Activated CD4-positive, alpha-beta T cell treated with anti-CD3 and anti-CD28 coated beads, Interleukin-2, amount 10 ng/mL, durations not matched to agents 24 days and 14 days (primary cell): Measurements from ENCODE around the gene SPTA1. TPM values are rescaled to one million over a fixed set of nuclear protein-coding genes. Genes with fewer than 3 reads are reported as not detected.
"Not testable (repeated sequence)": the region's sequence is repeated elsewhere in the genome, so short reads cannot be mapped to it uniquely, and the experiment has no call there.

Experiments
- DNase-seq: peaks from one replicate; pipeline ENCODE4 v3.0.0; 2022
- H3K27ac Mint-ChIP-seq: one replicate; pipeline ENCODE4 v1.8.0; 2022; ENCODE audit warnings: mild to moderate bottlenecking, mixed read lengths
- H3K27me3 Mint-ChIP-seq: one replicate; pipeline ENCODE4 v1.8.0; 2022; ENCODE audit warnings: mixed read lengths
- H3K36me3 Mint-ChIP-seq: one replicate; pipeline ENCODE4 v1.8.0; 2022; ENCODE audit warnings: low read depth, mild to moderate bottlenecking, mixed read lengths
- H3K4me1 Mint-ChIP-seq: one replicate; pipeline ENCODE4 v1.8.0; 2021; ENCODE audit warnings: mixed read lengths
- H3K4me3 Mint-ChIP-seq: one replicate; pipeline ENCODE4 v1.8.0; 2022; ENCODE audit warnings: mild to moderate bottlenecking, moderate library complexity, mixed read lengths
- H3K9me3 Mint-ChIP-seq: one replicate; pipeline ENCODE4 v1.8.0; 2021; ENCODE audit warnings: mixed read lengths
- intact Hi-C: fragments of 100-400 bp; cut with micrococcal nuclease; formaldehyde crosslinking; loops from one replicate; pipeline ENCODE4 v1.15.1; 2023
- total RNA-seq: library from RNA; stranded (reverse); gene quantifications from 2 replicates; pipeline ENCODE4 v1.2.3, GENCODE V29; 2022

SPTA1 gene
- total RNA-seq, 1 donor from 2014 or later: not detected

GRCh38 chr1:158700552-158700951 lies 14.0 kb upstream of the SPTA1 start, which contains the start of gene OR6K2:
OR6K2 (minus strand) TSS chr1:158700652; CDS start chr1:158700652, 0 bp downstream.
- Mint-ChIP-seq H3K4me1 (no peaks in the 10 kb centered on the region), H3K36me3 (no peaks in the 10 kb centered on the region), H3K27ac (no peak within 1 kb of the TSS), H3K9me3 (no peaks in the 10 kb centered on the region), H3K27me3 (peaks cover 3% of the 10 kb centered on the region), H3K4me3 (no peak within 1 kb of the TSS)
- no peak for DNase-seq
- intact Hi-C loops: no loop called here

DNA sequence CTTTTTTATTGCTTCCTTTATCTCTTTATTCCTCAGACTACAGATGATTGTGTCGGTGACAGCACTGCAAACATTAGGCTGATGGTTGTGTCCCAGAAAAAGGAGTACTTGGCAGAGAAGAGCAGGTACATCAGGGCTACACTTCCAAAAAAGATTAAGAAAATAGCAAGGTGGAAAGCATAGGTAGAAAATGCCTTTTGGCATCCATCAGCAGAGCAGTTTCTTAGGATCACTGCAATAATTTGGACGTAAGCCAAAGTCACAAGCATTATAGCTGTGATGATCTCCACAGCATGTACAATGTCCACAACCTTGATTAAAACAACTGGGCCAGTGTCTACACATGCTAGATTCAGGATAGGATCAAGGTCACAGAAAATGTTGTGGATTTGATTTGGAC lies 8.1 kb upstream of the SPTA1 start:
- no peak for DNase-seq
- H3K9me3 Mint-ChIP-seq: no peaks in the 10 kb centered on the region
- H3K27me3 Mint-ChIP-seq: peaks cover 3% of the 10 kb centered on the region
- H3K4me1 Mint-ChIP-seq: no peaks in the 10 kb centered on the region
- H3K27ac Mint-ChIP-seq: no peak overlapping the region
- intact Hi-C loops: no loop called here
- no peaks in the 10 kb centered on the region for H3K36me3 Mint-ChIP-seq
- no peak overlapping the region for H3K4me3 Mint-ChIP-seq

DNA sequence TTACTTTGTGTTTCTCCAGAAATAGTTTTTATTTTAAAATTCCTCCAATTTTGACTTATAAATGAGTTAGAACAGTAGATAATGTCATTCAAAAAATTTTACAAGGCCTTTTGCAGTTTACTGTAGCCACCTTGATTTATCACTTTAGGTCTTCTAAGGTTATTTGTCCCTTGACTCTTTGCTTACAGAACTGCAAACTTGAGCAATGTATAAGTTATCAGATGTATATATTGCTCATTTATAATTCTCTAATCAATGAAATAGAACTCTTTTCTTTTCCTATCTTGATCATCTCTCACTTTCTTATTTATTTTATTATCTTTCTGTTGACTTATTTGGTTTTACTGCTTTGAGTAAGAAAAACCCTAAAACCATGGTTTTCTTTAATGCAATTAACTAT lies 5.8 kb upstream of the SPTA1 start:
- H3K27me3 Mint-ChIP-seq: peaks cover 2% of the 10 kb centered on the region
- intact Hi-C loops: no loop called here
- H3K36me3 Mint-ChIP-seq: no peaks in the 10 kb centered on the region
- no peak overlapping the region for H3K27ac Mint-ChIP-seq
- no peak for DNase-seq
- no peaks in the 10 kb centered on the region for H3K4me1 Mint-ChIP-seq
- no peaks in the 10 kb centered on the region for H3K9me3 Mint-ChIP-seq
- no peak overlapping the region for H3K4me3 Mint-ChIP-seq

DNA sequence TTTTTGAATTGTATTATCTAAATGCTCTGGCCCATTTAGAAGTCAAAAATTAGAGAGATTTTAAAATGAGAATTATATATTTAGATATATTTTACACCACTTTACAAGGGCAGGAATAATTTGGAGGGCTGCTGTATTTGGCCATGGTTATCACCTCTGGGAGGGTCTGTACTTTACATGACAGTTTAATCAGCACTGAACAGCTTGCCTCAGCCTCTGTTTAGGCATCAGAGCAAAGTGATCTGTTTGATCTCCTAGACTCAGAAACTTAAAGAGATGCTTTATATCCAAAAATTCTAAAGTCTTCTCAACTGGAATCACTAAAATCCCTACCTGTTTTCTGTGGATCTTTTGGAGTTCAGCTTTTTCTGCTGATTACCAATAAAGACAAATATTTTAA lies 5.4 kb upstream of the SPTA1 start:
- Mint-ChIP-seq H3K4me3 (no peak overlapping the region), H3K27me3 (peaks cover 5% of the 10 kb centered on the region), H3K9me3 (no peaks in the 10 kb centered on the region), H3K27ac (no peak overlapping the region), H3K36me3 (no peaks in the 10 kb centered on the region), H3K4me1 (no peaks in the 10 kb centered on the region)
- intact Hi-C loops: no loop called here
- no peak for DNase-seq

GRCh38 chr1:158691149-158691548 lies 4.6 kb upstream of the SPTA1 start:
- H3K4me1 Mint-ChIP-seq, DNase-seq, H3K4me3 Mint-ChIP-seq, H3K27ac Mint-ChIP-seq, H3K9me3 Mint-ChIP-seq, H3K27me3 Mint-ChIP-seq, intact Hi-C loops, H3K36me3 Mint-ChIP-seq: not testable (repeated sequence)

DNA sequence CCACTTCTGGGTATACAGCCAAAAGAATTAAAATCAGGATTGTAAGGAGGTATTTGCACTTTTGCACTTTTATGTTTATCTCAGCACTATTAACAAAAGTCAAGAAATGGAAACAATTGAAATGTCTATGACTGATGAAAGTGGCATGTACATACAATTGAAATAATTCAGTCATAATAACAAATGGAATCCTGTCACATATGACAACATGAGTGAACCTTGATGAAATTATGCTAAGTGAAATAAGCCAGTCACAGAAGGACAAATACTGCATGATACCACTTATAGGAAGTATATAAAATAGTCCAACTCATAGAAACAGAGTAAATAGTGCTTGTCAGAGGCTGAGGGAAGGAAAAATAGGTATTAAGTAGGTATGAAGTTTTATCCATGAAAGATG lies 3.4 kb upstream of the SPTA1 start:
- intact Hi-C loops: no loop called here
- Mint-ChIP-seq H3K4me1 (no peaks in the 10 kb centered on the region), H3K4me3 (no peak overlapping the region), H3K27ac (no peak overlapping the region), H3K9me3 (no peaks in the 10 kb centered on the region), H3K36me3 (no peaks in the 10 kb centered on the region), H3K27me3 (peaks cover 9% of the 10 kb centered on the region)
- no peak for DNase-seq

- Mint-ChIP-seq H3K4me3 (no peak overlapping the region), H3K27me3 (peaks cover 13% of the 10 kb centered on the region), H3K36me3 (no peaks in the 10 kb centered on the region), H3K4me1 (no peaks in the 10 kb centered on the region), H3K9me3 (no peaks in the 10 kb centered on the region), H3K27ac (no peak overlapping the region)
- intact Hi-C loops: no loop called here
- DNase-seq: no peak
Measured at GRCh38 chr1:158689110-158689509, 2.6 kb upstream of the SPTA1 start.

- not testable (repeated sequence) for H3K4me3 Mint-ChIP-seq
Measured at GRCh38 chr1:158688343-158688742, 1.8 kb upstream of the SPTA1 start.

GRCh38 chr1:158687037-158687436 lies 522 bp upstream of the SPTA1 start:
- Mint-ChIP-seq H3K27me3 (peaks cover 15% of the 10 kb centered on the region), H3K27ac (no peak overlapping the region), H3K36me3 (no peaks in the 10 kb centered on the region), H3K4me1 (no peaks in the 10 kb centered on the region), H3K4me3 (no peak overlapping the region), H3K9me3 (no peaks in the 10 kb centered on the region)
- intact Hi-C loops: no loop called here
- DNase-seq: no peak

More at GRCh38 chr1:158688343-158688742, 1.8 kb upstream of the SPTA1 start:
- intact Hi-C loops, DNase-seq, H3K27ac Mint-ChIP-seq, H3K36me3 Mint-ChIP-seq, H3K4me1 Mint-ChIP-seq, H3K9me3 Mint-ChIP-seq: not testable (repeated sequence)
- peaks cover 13% of the 10 kb centered on the region for H3K27me3 Mint-ChIP-seq

DNA sequence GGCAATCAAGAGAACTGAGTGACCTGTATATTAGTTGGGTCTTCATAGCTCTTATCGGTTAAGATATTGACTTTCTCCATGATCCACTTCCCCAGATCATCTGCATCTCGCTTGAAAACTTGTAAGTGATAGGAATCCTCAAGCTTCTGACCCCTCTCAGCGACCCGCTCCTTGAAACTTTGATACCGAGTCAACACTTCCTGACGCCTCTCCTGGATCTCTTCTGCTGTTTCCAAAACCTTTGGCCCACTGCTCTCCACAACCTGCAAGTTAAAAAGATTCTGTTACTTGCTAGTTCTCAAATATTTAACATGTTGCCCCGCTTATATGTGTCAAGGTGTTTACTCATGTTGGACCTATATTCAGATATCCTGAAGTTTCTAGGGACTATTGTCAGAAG lies 1.4 kb downstream of the SPTA1 start:
- H3K4me1 Mint-ChIP-seq: no peaks in the 10 kb centered on the region
- no peaks in the 10 kb centered on the region for H3K9me3 Mint-ChIP-seq
- no peaks in the 10 kb centered on the region for H3K36me3 Mint-ChIP-seq

GRCh38 chr1:158681606-158682005 lies 4.9 kb downstream of the SPTA1 start:
- no peak overlapping the region for H3K27ac Mint-ChIP-seq
- H3K4me1 Mint-ChIP-seq: no peaks in the 10 kb centered on the region
- no peaks in the 10 kb centered on the region for H3K9me3 Mint-ChIP-seq
- H3K27me3 Mint-ChIP-seq: peaks cover 12% of the 10 kb centered on the region
- no peaks in the 10 kb centered on the region for H3K36me3 Mint-ChIP-seq
- intact Hi-C loops: no loop called here
- no peak overlapping the region for H3K4me3 Mint-ChIP-seq
- DNase-seq: no peak

More for the DNA sequence above, 1.4 kb downstream of the SPTA1 start:
- intact Hi-C loops: no loop called here
- Mint-ChIP-seq H3K27ac (no peak overlapping the region), H3K4me3 (no peak overlapping the region), H3K27me3 (peaks cover 17% of the 10 kb centered on the region)
- DNase-seq: no peak

- Mint-ChIP-seq H3K4me3 (no peak overlapping the region), H3K27me3 (peaks cover 11% of the 10 kb centered on the region), H3K9me3 (no peaks in the 10 kb centered on the region), H3K4me1 (no peaks in the 10 kb centered on the region), H3K36me3 (no peaks in the 10 kb centered on the region), H3K27ac (no peak overlapping the region)
- DNase-seq: no peak
- intact Hi-C loops: no loop called here
Measured at GRCh38 chr1:158679289-158679688, 7.2 kb downstream of the SPTA1 start.

- H3K27ac Mint-ChIP-seq: no peak overlapping the region
Measured at GRCh38 chr1:158675563-158676323, 10.8 kb downstream of the SPTA1 start.

DNA sequence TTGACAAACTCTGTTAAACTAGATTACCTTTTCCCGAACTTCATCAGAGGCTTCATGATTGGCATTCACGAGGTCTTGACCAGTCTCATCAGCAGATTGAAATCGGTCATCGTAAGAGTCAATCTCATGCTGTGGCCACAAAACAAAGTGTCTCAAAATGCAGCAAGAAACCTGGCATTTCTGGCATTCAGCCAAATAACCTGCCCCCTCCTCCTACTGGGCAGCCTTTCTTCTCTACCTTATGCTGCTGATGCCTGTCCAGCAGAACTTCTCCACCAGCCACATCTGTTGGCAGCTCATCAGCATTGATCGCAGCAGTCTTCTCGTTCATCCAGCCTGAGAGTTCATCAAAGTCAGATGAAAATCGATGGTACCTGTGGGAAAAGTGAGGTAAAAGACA lies 12.2 kb downstream of the SPTA1 start:
- Mint-ChIP-seq H3K4me3 (no peak overlapping the region), H3K27me3 (peaks cover 9% of the 10 kb centered on the region), H3K36me3 (no peaks in the 10 kb centered on the region), H3K9me3 (no peaks in the 10 kb centered on the region), H3K27ac (no peak overlapping the region), H3K4me1 (no peaks in the 10 kb centered on the region)
- no peak for DNase-seq
- intact Hi-C loops: no loop called here

More at GRCh38 chr1:158675563-158676323, 10.8 kb downstream of the SPTA1 start:
- Mint-ChIP-seq H3K27me3 (peaks cover 9% of the 10 kb centered on the region), H3K4me3 (no peak overlapping the region), H3K4me1 (no peaks in the 10 kb centered on the region), H3K36me3 (no peaks in the 10 kb centered on the region), H3K9me3 (no peaks in the 10 kb centered on the region)
- DNase-seq: no peak
- intact Hi-C loops: no loop called here

- no peak overlapping the region for H3K4me3 Mint-ChIP-seq
- H3K36me3 Mint-ChIP-seq: no peaks in the 10 kb centered on the region
- intact Hi-C loops: no loop called here
- no peak for DNase-seq
- H3K27ac Mint-ChIP-seq: no peak overlapping the region
- H3K27me3 Mint-ChIP-seq: peaks cover 14% of the 10 kb centered on the region
- no peaks in the 10 kb centered on the region for H3K4me1 Mint-ChIP-seq
- no peaks in the 10 kb centered on the region for H3K9me3 Mint-ChIP-seq
Measured at GRCh38 chr1:158666037-158666436, 20.5 kb downstream of the SPTA1 start.
